Heart left ventricle (tissue), 16 donors: ENCODE data around the gene TNRC18. TPM values are rescaled to one million over a fixed set of nuclear protein-coding genes. Genes with fewer than 3 reads are reported as not detected.
"Not testable (repeated sequence)": the region's sequence is repeated elsewhere in the genome, so short reads cannot be mapped to it uniquely, and the experiment has no call there.

ENCODE experiments used
- ATAC-seq, 4 donors: fragments of 200-7000 bp; cut with Tn5 transposase; one replicate each; pipeline ENCODE4 v1.9.1; 2020 to 2022; ENCODE audit warnings: moderate library complexity in 4 of 4, mild to moderate bottlenecking in 3 of 4, moderate number of reproducible peaks in 1 of 4
- DNase-seq, 5 donors: peaks; one replicate each; pipeline ENCODE4 v3.0.0-alpha.2; 2020
- H3K27ac ChIP-seq, 12 donors: fragments of 200-600 bp; sonication (generic) in 4 of 12; one replicate each; pipeline versions ENCODE4 v1.5.0 to v1.8.0; 2016 to 2022; ENCODE audit warnings: mild to moderate bottlenecking in 2 of 12
- H3K27me3 ChIP-seq, 9 donors: fragments of 200-600 bp; sonication (generic) in 2 of 9; one replicate each; pipeline versions ENCODE4 v1.5.1 to v1.8.0; 2016 to 2022; ENCODE audit warnings: mild to moderate bottlenecking in 3 of 9
- H3K36me3 ChIP-seq, 9 donors: fragments of 200-600 bp; sonication (generic) in 2 of 9; one replicate each; pipeline versions ENCODE4 v1.5.0 to v1.8.0; 2018 to 2022; ENCODE audit warnings: mild to moderate bottlenecking in 2 of 9
- H3K4me1 ChIP-seq, 12 donors: fragments of 200-600 bp; sonication (generic) in 4 of 12; one replicate each; pipeline versions ENCODE4 v1.5.0 to v1.8.0; 2016 to 2022; ENCODE audit warnings: mild to moderate bottlenecking in 3 of 12
- H3K4me3 ChIP-seq, 12 donors: fragments of 200-600 bp; sonication (generic) in 4 of 12; one replicate each; pipeline versions ENCODE4 v1.5.0 to v1.8.0; 2017 to 2022; ENCODE audit warnings: mild to moderate bottlenecking in 9 of 12, moderate library complexity in 4 of 12
- H3K9me3 ChIP-seq, 12 donors: fragments of 200-600 bp; sonication (generic) in 4 of 12; one replicate each; pipeline versions ENCODE4 v1.5.0 to v1.8.0; 2016 to 2022; ENCODE audit warnings: mild to moderate bottlenecking in 1 of 12
- CTCF ChIP-seq, 12 donors: fragments of 200-600 bp; sonication (generic) in 4 of 12; IDR thresholded peaks; one replicate each; pipeline versions ENCODE4 v1.5.0 to v1.8.0; 2018 to 2022; ENCODE audit warnings: antibody characterized with exemption in 12 of 12, mild to moderate bottlenecking in 5 of 12
- POLR2A ChIP-seq, 2 donors: fragments of 450-650 bp; IDR thresholded peaks; one replicate each; pipeline ENCODE4 v1.6.1; 2017; ENCODE audit warnings: antibody characterized with exemption in 2 of 2, mild to moderate bottlenecking in 2 of 2, moderate library complexity in 2 of 2
- WGBS, 4 donors: extraction: QIAGEN DNeasy Blood & Tissue Kit in 2 of 4; methylation state at CpG; one replicate each; pipeline versions ENCODE4 v1.1.5 to v1.1.7; 2013 to 2018; 5-methylcytosine and 5-hydroxymethylcytosine counted together
- intact Hi-C, 10 donors: fragments of 100-400 bp; cut with DNase I; formaldehyde crosslinking; loops; one replicate each; pipeline versions ENCODE4 v1.11.1 to v1.14.2; 2022
- polyA plus RNA-seq, 2 donors: library from polyadenylated mRNA; stranded (reverse); fragments of 200-250 nt; gene quantifications; one replicate each; pipeline ENCODE4 v1.2.3, GENCODE V29; 2013
- total RNA-seq, 9 donors: library from RNA; depleted of rRNA in 2 of 9; stranded (reverse); fragments of >200 nt in 2 of 9; fragmentation: NEBNext Ultra II Directional in 3 of 9; extraction: Animal tissue kit (Norgen Biotek cat#: 25700) in 3 of 9; gene quantifications; one replicate each; pipeline versions ENCODE4 v1.1.0 to v1.2.4, GENCODE V29; 2016 to 2023
- donor health status: ischemic (EF 13 %, LVEDD 7.1; RV severe dilation, severe dysfunction).
- donor health status: healthy with polysubstance abuse.
- donor health status: DM: no; HTN: yes; CAD: no.
- donor health status: DM: no; HTN: no; CAD: no.
- donor health status: ischemic (EF 25% LVEDD 6.9; RV normal size, moderate dysfunction).
- donor health status: ischemic (EF 25% LVEDD 5.7; RV mildly dilated, moderate dysfunction).
- donor health status: healthy.
- donor health status: DM: yes; HTN: yes; CAD: no.
- donor health status: ischemic (EF 35%, LVEDD 5.7; RV mildly dilated, moderate dysfunction).
- donor health status: nonischemic (EF 11% LVEDD 7.7; RV severe dilation, severe dysfunction).
- donor health status: DM: yes; HTN: yes; CAD: no.
- donor health status: PGD.
- donor health status: ischemic (EF 29% LVEDD 5.4; RV normal size, mild dysfunction).
- donor health status: nonischemic (EF 23%, LVEDD 6.1; RV moderate dilation, normal function).

TNRC18 gene
- total and polyA plus RNA-seq, 11 donors: 23.4 to 66.6 (median 33.7) TPM

- intact Hi-C loops: no loop called here
- H3K4me3 ChIP-seq: no peak overlapping the region
- H3K36me3 ChIP-seq: no peaks in the 10 kb centered on the region
- peaks cover 0 to 9% (median 3%) of the 10 kb centered on the region in 9 donors for H3K27me3 ChIP-seq
- TF ChIP-seq CTCF (IDR thresholded peaks at IDR 0.05): no peak
- no peak for TF ChIP-seq POLR2A (IDR thresholded peaks at IDR 0.05)
- no peak for ATAC-seq
- H3K4me1 ChIP-seq: peaks cover 0 to 15% (median 5%) of the 10 kb centered on the region in 12 donors
- no peaks in the 10 kb centered on the region for H3K9me3 ChIP-seq
- WGBS, 4 donors: 60 to 69% (median 63%) methylated on average over 7 of the region's 7 CpGs
- H3K27ac ChIP-seq: no peak overlapping the region
- DNase-seq: no peak
Measured at GRCh38 chr7:5278766-5279165, 144.9 kb downstream of the TNRC18 start.

- DNase-seq (no peak), ATAC-seq (no peak)
- peaks cover 0 to 4% (median 0%) of the 10 kb centered on the region in 9 donors for H3K27me3 ChIP-seq
- no peak overlapping the region for H3K27ac ChIP-seq
- no peaks in the 10 kb centered on the region for H3K9me3 ChIP-seq
- no peak overlapping the region for H3K4me3 ChIP-seq
- 83 to 85% (median 83%) methylated on average over 13 to 15 of the region's 15 CpGs for WGBS, 4 donors
- peaks cover 0 to 7% (median 0%) of the 10 kb centered on the region in 12 donors for H3K4me1 ChIP-seq
- intact Hi-C loops: no loop called here
- H3K36me3 ChIP-seq: no peaks in the 10 kb centered on the region
- TF ChIP-seq CTCF (IDR thresholded peaks at IDR 0.05) (no peak), POLR2A (IDR thresholded peaks at IDR 0.05) (no peak)
Measured at GRCh38 chr7:5276611-5277010, 147.0 kb downstream of the TNRC18 start.

GRCh38 chr7:5276123-5276522 lies 147.5 kb downstream of the TNRC18 start:
- DNase-seq, H3K4me1 ChIP-seq, intact Hi-C loops, H3K27me3 ChIP-seq, H3K36me3 ChIP-seq, H3K4me3 ChIP-seq, ATAC-seq, H3K9me3 ChIP-seq, H3K27ac ChIP-seq: not testable (repeated sequence)
- WGBS, 4 donors: 91 to 93% (median 92%) methylated on average over 9 to 14 of the region's 14 CpGs

GRCh38 chr7:5275510-5275909 lies 148.1 kb downstream of the TNRC18 start:
- H3K36me3 ChIP-seq, intact Hi-C loops, H3K4me1 ChIP-seq, H3K9me3 ChIP-seq, H3K4me3 ChIP-seq, H3K27me3 ChIP-seq: not testable (repeated sequence)
- peak overlapping the region in 1 of 12 donors; percentile 11 for H3K27ac ChIP-seq
- ATAC-seq: peak in 3 of 4 donors; percentile 48 to 85 (median 74)
- DNase-seq: peak in 1 of 5 donors; percentile 54
- WGBS, 4 donors: 15 to 71% (median 54%) methylated on average over 4 to 10 of the region's 10 CpGs

GRCh38 chr7:5274985-5275431 lies 148.6 kb downstream of the TNRC18 start:
- H3K4me1 ChIP-seq, H3K27me3 ChIP-seq, H3K4me3 ChIP-seq, H3K36me3 ChIP-seq, H3K9me3 ChIP-seq, intact Hi-C loops: not testable (repeated sequence)
- ATAC-seq (peak in 3 of 4 donors; percentile 75 to 89 (median 77)), DNase-seq (peak in 2 of 5 donors; percentile 27 to 53)
- 9 to 93% (median 35%) methylated on average over 3 to 11 of the region's 11 CpGs for WGBS, 4 donors
- H3K27ac ChIP-seq: peak overlapping the region in 1 of 12 donors; percentile 11

GRCh38 chr7:5274441-5274840 lies 149.2 kb downstream of the TNRC18 start:
- H3K36me3 ChIP-seq: no peaks in the 10 kb centered on the region
- 83 to 94% (median 85%) methylated on average over 5 to 7 of the region's 7 CpGs for WGBS, 4 donors
- H3K9me3 ChIP-seq: no peaks in the 10 kb centered on the region
- DNase-seq (no peak), ATAC-seq (no peak)
- TF ChIP-seq POLR2A (IDR thresholded peaks at IDR 0.05) (no peak), CTCF (IDR thresholded peaks at IDR 0.05) (no peak)
- no peak overlapping the region for H3K4me3 ChIP-seq
- peaks cover 0 to 4% (median 0%) of the 10 kb centered on the region in 9 donors for H3K27me3 ChIP-seq
- intact Hi-C loops: no loop called here
- H3K27ac ChIP-seq: no peak overlapping the region
- peaks cover 0 to 7% (median 0%) of the 10 kb centered on the region in 12 donors for H3K4me1 ChIP-seq

- H3K36me3 ChIP-seq, ATAC-seq, intact Hi-C loops, H3K27ac ChIP-seq, H3K27me3 ChIP-seq, H3K4me3 ChIP-seq, H3K9me3 ChIP-seq, H3K4me1 ChIP-seq, DNase-seq: not testable (repeated sequence)
- WGBS, 4 donors: 61 to 73% (median 64%) methylated on average over 18 of the region's 18 CpGs
Measured at GRCh38 chr7:5273831-5274405, 149.7 kb downstream of the TNRC18 start.
